Natural killer cell (primary cell): ENCODE results near the gene SAG. TPM values are rescaled to one million over a fixed set of nuclear protein-coding genes. Genes with fewer than 3 reads are reported as not detected.

Source experiments
- ATAC-seq, 3 donors: fragments of 150-1000 bp in 2 of 3; fragments of 200-7000 bp in 1 of 3; cut with Tn5 transposase; 1 replicate in 1 of 3; 2 replicates in 2 of 3; pipeline ENCODE4 v1.10.0; 2021; ENCODE audit warnings: mild to moderate bottlenecking in 2 of 3, moderate library complexity in 2 of 3
- DNase-seq, 2 donors: peaks; one replicate each; pipeline versions ENCODE4 v3.0.0 to v3.0.0-alpha.2; 2013 to 2021; ENCODE audit warnings: mixed read lengths in 1 of 2
- H3K27ac ChIP-seq: one replicate; pipeline ENCODE4 v1.5.1; 2013; ENCODE audit warnings: mild to moderate bottlenecking, low read length
- H3K27me3 ChIP-seq: one replicate; pipeline ENCODE4 v1.6.1; 2013; ENCODE audit warnings: low read length; ENCODE audit not compliant: control insufficient read depth, insufficient read depth
- H3K36me3 ChIP-seq: one replicate; pipeline ENCODE4 v1.6.1; 2013; ENCODE audit warnings: low read length; ENCODE audit not compliant: control insufficient read depth, insufficient read depth
- H3K4me1 ChIP-seq: one replicate; pipeline ENCODE4 v1.6.1; 2013; ENCODE audit warnings: low read length; ENCODE audit not compliant: control insufficient read depth, insufficient read depth
- H3K4me3 ChIP-seq: one replicate; pipeline ENCODE4 v1.5.1; 2013; ENCODE audit warnings: low read length
- H3K9me3 ChIP-seq: one replicate; pipeline ENCODE4 v1.6.1; 2013; ENCODE audit warnings: low read length; ENCODE audit not compliant: control insufficient read depth, insufficient read depth
- H3K27ac Mint-ChIP-seq, 2 donors: one replicate each; pipeline ENCODE4 v1.8.0; 2022; ENCODE audit warnings: mild to moderate bottlenecking in 2 of 2, mixed read lengths in 2 of 2, moderate library complexity in 1 of 2
- H3K27me3 Mint-ChIP-seq, 2 donors: one replicate each; pipeline ENCODE4 v1.8.0; 2022; ENCODE audit warnings: low read depth in 2 of 2, mixed read lengths in 2 of 2
- H3K36me3 Mint-ChIP-seq: one replicate; pipeline ENCODE4 v1.8.0; 2022; ENCODE audit warnings: mixed read lengths
- H3K4me1 Mint-ChIP-seq, 2 donors: one replicate each; pipeline ENCODE4 v1.8.0; 2022; ENCODE audit warnings: mixed read lengths in 2 of 2
- H3K4me3 Mint-ChIP-seq: one replicate; pipeline ENCODE4 v1.8.0; 2022; ENCODE audit warnings: mild to moderate bottlenecking, moderate library complexity, mixed read lengths
- H3K9me3 Mint-ChIP-seq, 2 donors: one replicate each; pipeline ENCODE4 v1.8.0; 2022; ENCODE audit warnings: mixed read lengths in 2 of 2
- WGBS: methylation state at CpG from one replicate; pipeline ENCODE4 v1.1.7; 2013; ENCODE audit warnings: missing lambda C conversion rate; ENCODE audit not compliant: insufficient coverage; 5-methylcytosine and 5-hydroxymethylcytosine counted together
- intact Hi-C: fragments of 100-400 bp; cut with micrococcal nuclease; formaldehyde crosslinking; loops from one replicate; pipeline ENCODE4 v1.14.2; 2022
- total RNA-seq, 4 donors: library from RNA; stranded (reverse); fragments of 120-200 nt in 1 of 4; gene quantifications; one replicate each; pipeline versions ENCODE4 v1.2.3 to v1.2.4, GENCODE V29; 2013 to 2022
- TF ChIP-seq, protein P1 (sequence below): fragments of 200-600 bp; IDR thresholded peaks from one replicate; pipeline ENCODE4 v1.8.0; 2022; ENCODE audit warnings: antibody characterized with exemption

The SAG gene
- total RNA-seq, 3 donors from 2014 or later (not counting 1 experiment from before 2014, with no cell fraction given) = 0.11 to 0.33 (median 0.12) TPM

DNA sequence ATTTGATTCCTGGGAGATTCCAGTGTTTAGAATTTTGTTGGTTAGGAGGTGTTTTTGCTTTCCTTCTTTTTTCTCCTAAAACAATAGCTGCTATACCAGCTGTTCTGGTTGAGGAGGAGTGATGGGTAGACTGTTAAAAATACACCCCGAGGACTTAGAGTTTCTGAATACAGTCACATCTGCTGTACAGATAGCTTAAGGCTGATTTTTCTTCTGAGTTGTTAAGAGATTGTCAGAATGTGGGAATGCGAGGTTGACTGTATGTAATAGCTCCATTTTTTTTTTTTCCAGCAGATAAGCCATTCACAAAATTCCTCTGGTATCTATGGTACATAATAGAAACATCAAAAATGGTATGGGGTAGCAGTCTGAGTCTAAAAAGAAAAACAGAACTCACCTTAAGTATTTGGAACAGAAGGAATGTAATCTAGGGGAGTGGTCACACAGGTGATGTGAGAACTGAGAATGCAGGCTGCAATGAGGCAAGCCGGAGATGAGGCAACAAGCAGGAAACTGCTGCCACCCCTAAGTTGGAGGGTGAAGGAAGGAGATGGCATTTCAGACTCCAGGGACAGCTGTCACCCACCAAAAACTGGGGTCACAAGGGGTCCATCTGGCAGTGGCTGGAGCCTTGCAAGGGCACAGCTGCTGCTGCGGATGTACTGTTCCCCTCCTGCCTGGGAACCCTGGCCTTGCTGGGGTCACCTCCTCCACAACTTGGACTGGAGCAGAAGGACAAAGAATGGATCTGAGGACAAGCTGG, 49.1 kb downstream of the SAG start:
- peak overlapping the region; percentile 89 for H3K27ac ChIP-seq
- WGBS = 32% methylated on average over 3 of the region's 4 CpGs
- Mint-ChIP-seq H3K4me1 (peaks cover 75 to 82% of the 10 kb centered on the region in 2 donors), H3K27me3 (no peaks in the 10 kb centered on the region), H3K27ac (peak overlapping the region; percentile 86 to 93), H3K9me3 (no peaks in the 10 kb centered on the region), H3K4me3 (peak overlapping the region; percentile 83), H3K36me3 (no peaks in the 10 kb centered on the region)
- H3K36me3 ChIP-seq = peaks cover 3% of the 10 kb centered on the region
- no peaks in the 10 kb centered on the region for H3K9me3 ChIP-seq
- DNase-seq (peak in 1 of 2 donors; percentile 39), ATAC-seq (no peak)
- intact Hi-C loops = loop anchor here (5.0 kb wide), 1 partner anchor 104 kb away; the partner anchor contains the start of gene ATG16L1
- H3K4me1 ChIP-seq = peaks cover 68% of the 10 kb centered on the region
- H3K4me3 ChIP-seq = peak overlapping the region; percentile 85
- TF ChIP-seq, protein P1, sequence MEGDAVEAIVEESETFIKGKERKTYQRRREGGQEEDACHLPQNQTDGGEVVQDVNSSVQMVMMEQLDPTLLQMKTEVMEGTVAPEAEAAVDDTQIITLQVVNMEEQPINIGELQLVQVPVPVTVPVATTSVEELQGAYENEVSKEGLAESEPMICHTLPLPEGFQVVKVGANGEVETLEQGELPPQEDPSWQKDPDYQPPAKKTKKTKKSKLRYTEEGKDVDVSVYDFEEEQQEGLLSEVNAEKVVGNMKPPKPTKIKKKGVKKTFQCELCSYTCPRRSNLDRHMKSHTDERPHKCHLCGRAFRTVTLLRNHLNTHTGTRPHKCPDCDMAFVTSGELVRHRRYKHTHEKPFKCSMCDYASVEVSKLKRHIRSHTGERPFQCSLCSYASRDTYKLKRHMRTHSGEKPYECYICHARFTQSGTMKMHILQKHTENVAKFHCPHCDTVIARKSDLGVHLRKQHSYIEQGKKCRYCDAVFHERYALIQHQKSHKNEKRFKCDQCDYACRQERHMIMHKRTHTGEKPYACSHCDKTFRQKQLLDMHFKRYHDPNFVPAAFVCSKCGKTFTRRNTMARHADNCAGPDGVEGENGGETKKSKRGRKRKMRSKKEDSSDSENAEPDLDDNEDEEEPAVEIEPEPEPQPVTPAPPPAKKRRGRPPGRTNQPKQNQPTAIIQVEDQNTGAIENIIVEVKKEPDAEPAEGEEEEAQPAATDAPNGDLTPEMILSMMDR = no peak
- H3K27me3 ChIP-seq = no peaks in the 10 kb centered on the region

DNA sequence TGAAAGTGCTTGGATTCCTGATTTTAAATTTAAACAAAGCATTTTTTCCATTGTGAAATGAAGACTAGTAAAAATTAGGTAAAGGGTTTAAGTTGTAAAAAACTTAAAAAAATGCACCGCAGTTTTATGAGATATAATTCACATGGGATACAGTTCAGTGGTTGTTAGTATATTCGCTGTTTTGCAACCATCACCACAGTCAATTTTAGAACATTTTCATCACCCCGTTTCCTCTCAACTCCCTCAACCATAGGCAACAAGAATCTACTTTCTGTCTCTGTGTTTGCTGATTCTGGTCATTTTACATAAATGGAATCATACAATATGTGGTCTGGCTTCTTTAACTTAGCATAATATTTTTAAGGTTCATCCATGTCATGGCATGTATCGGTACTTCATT, 50.7 kb downstream of the SAG start:
- TF ChIP-seq, protein P1 = no peak
- peak overlapping the region; percentile 89 for H3K27ac ChIP-seq
- H3K36me3 ChIP-seq = peaks cover 5% of the 10 kb centered on the region
- Mint-ChIP-seq H3K27ac (peak overlapping the region; percentile 86 to 93), H3K27me3 (no peaks in the 10 kb centered on the region), H3K9me3 (no peaks in the 10 kb centered on the region), H3K4me1 (peaks cover 80 to 86% of the 10 kb centered on the region in 2 donors), H3K36me3 (no peaks in the 10 kb centered on the region), H3K4me3 (peak overlapping the region; percentile 83)
- no peaks in the 10 kb centered on the region for H3K9me3 ChIP-seq
- H3K27me3 ChIP-seq = no peaks in the 10 kb centered on the region
- intact Hi-C loops = loop anchor here (1.0 to 5.0 kb wide), 5 partner anchors 27 to 106 kb away; partner anchors contain the start of gene ATG16L1
- 14% methylated on average over 1 of the region's 4 CpGs for WGBS
- peaks cover 56% of the 10 kb centered on the region for H3K4me1 ChIP-seq
- DNase-seq = no peak
- peak; percentile 21 to 43 (median 38) for ATAC-seq
- H3K4me3 ChIP-seq = peak overlapping the region; percentile 5

DNA sequence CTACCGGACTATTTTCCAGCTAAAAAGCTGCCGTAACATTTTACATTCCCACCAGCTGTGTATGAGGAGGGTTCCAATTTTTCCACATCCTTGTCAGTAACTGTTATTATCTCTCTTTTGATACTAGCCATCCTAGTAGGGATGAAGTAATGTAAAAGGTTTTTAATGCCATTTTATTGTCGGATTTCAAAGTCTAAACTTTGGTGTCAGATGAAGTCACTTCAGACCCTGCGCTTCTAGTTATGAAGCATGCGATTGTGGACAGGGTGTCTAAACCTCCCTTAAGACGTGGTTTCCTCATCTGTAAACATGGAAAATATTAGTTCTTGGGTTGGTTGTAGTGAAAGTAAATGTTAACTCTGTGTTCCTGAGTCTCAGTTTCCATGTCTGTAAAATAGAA, 51.3 kb downstream of the SAG start:
- Histone ChIP-seq H3K27me3 (no peaks in the 10 kb centered on the region), H3K36me3 (peaks cover 11% of the 10 kb centered on the region), H3K9me3 (peaks cover 3% of the 10 kb centered on the region), H3K27ac (peak overlapping the region; percentile 89), H3K4me3 (peak overlapping the region; percentile 5), H3K4me1 (peaks cover 50% of the 10 kb centered on the region)
- Mint-ChIP-seq H3K27ac (peak overlapping the region; percentile 86 to 93), H3K27me3 (no peaks in the 10 kb centered on the region), H3K9me3 (peaks cover 2 to 3% of the 10 kb centered on the region in 2 donors), H3K4me1 (peaks cover 80 to 86% of the 10 kb centered on the region in 2 donors), H3K36me3 (peaks cover 6% of the 10 kb centered on the region), H3K4me3 (peak overlapping the region; percentile 83)
- DNase-seq = peak in 1 of 2 donors; percentile 32
- intact Hi-C loops = loop anchor here (1.0 to 5.0 kb wide), 5 partner anchors 26 to 107 kb away; partner anchors contain the start of gene ATG16L1
- 16% methylated on average over 4 of the region's 6 CpGs for WGBS
- TF ChIP-seq, protein P1 = no peak
- peak; percentile 29 to 50 (median 40) for ATAC-seq
